AG10803 (cell line): ENCODE results near the gene LRCH2.

Source experiments
- DNase-seq: peaks from one replicate; pipeline ENCODE4 v3.0.0; 2010; ENCODE audit warnings: low read depth
- H3K4me3 ChIP-seq: 2 replicates; pipeline ENCODE4 v1.5.1; 2011; ENCODE audit warnings: mild to moderate bottlenecking, low read length, control low read depth
- TF ChIP-seq, protein P1 (sequence below): conservative IDR thresholded peaks from 2 replicates; pipeline ENCODE4 v1.5.1; 2011; ENCODE audit warnings: mild to moderate bottlenecking, low read length, control low read depth, inconsistent platforms

The LRCH2 gene

DNA sequence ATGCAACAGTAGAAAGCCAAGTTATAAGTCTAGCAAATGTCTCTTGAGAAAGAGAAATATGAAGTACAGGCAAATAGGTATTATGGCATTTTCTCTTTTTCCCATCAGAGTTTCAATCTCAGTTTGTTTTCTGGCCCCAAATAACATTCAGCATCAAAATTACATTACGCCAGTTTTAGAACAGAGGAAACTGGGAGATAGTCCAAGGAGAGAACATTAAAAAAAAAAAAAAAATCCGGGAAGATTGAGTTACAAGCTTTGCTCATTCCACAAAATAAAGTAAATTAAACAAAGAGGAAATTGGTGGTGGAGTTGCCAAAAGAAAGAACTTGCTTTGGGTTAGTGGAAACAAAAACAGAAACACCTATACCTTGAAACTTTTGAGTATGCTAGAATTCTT lies 166.1 kb downstream of the LRCH2 start:
- TF ChIP-seq, protein P1, sequence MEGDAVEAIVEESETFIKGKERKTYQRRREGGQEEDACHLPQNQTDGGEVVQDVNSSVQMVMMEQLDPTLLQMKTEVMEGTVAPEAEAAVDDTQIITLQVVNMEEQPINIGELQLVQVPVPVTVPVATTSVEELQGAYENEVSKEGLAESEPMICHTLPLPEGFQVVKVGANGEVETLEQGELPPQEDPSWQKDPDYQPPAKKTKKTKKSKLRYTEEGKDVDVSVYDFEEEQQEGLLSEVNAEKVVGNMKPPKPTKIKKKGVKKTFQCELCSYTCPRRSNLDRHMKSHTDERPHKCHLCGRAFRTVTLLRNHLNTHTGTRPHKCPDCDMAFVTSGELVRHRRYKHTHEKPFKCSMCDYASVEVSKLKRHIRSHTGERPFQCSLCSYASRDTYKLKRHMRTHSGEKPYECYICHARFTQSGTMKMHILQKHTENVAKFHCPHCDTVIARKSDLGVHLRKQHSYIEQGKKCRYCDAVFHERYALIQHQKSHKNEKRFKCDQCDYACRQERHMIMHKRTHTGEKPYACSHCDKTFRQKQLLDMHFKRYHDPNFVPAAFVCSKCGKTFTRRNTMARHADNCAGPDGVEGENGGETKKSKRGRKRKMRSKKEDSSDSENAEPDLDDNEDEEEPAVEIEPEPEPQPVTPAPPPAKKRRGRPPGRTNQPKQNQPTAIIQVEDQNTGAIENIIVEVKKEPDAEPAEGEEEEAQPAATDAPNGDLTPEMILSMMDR: no peak
- no peak overlapping the region for H3K4me3 ChIP-seq
- peak; percentile 15 for DNase-seq

DNA sequence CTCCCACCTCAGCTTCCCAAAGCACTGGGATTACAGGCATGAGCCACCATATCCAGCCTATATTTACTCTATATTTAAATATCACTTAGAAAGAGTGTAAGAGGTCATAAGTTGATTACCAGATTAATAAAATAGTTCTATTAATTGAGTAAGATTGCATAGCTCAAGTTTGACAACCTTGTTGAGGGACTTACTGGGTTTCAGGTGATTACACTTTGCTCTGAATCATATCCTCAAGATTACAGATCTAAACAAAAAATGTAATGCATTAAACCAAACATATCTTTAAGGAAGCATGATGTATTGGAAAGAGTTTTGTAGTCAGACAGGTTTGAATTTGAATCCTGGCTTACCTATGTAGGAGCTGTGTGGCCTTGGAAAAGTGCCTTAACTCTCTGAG lies 168.6 kb downstream of the LRCH2 start:
- TF ChIP-seq, protein P1: no peak
- DNase-seq: no peak
- H3K4me3 ChIP-seq: no peak overlapping the region
